Natural killer cell (primary cell): ENCODE measurements around the gene ARHGAP30. TPM values are rescaled to one million over a fixed set of nuclear protein-coding genes. Genes with fewer than 3 reads are reported as not detected.
"Not testable (repeated sequence)": the region's sequence is repeated elsewhere in the genome, so short reads cannot be mapped to it uniquely, and the experiment has no call there.

ENCODE experiments used
- ATAC-seq, 3 donors: fragments of 150-1000 bp in 2 of 3; fragments of 200-7000 bp in 1 of 3; cut with Tn5 transposase; 1 replicate in 1 of 3; 2 replicates in 2 of 3; pipeline ENCODE4 v1.10.0; 2021; ENCODE audit warnings: mild to moderate bottlenecking in 2 of 3, moderate library complexity in 2 of 3
- DNase-seq, 2 donors: peaks; one replicate each; pipeline versions ENCODE4 v3.0.0 to v3.0.0-alpha.2; 2013 to 2021; ENCODE audit warnings: mixed read lengths in 1 of 2
- H3K27ac ChIP-seq: one replicate; pipeline ENCODE4 v1.5.1; 2013; ENCODE audit warnings: mild to moderate bottlenecking, low read length
- H3K27me3 ChIP-seq: one replicate; pipeline ENCODE4 v1.6.1; 2013; ENCODE audit warnings: low read length; ENCODE audit not compliant: control insufficient read depth, insufficient read depth
- H3K36me3 ChIP-seq: one replicate; pipeline ENCODE4 v1.6.1; 2013; ENCODE audit warnings: low read length; ENCODE audit not compliant: control insufficient read depth, insufficient read depth
- H3K4me1 ChIP-seq: one replicate; pipeline ENCODE4 v1.6.1; 2013; ENCODE audit warnings: low read length; ENCODE audit not compliant: control insufficient read depth, insufficient read depth
- H3K4me3 ChIP-seq: one replicate; pipeline ENCODE4 v1.5.1; 2013; ENCODE audit warnings: low read length
- H3K9me3 ChIP-seq: one replicate; pipeline ENCODE4 v1.6.1; 2013; ENCODE audit warnings: low read length; ENCODE audit not compliant: control insufficient read depth, insufficient read depth
- H3K27ac Mint-ChIP-seq, 2 donors: one replicate each; pipeline ENCODE4 v1.8.0; 2022; ENCODE audit warnings: mild to moderate bottlenecking in 2 of 2, mixed read lengths in 2 of 2, moderate library complexity in 1 of 2
- H3K27me3 Mint-ChIP-seq, 2 donors: one replicate each; pipeline ENCODE4 v1.8.0; 2022; ENCODE audit warnings: low read depth in 2 of 2, mixed read lengths in 2 of 2
- H3K36me3 Mint-ChIP-seq: one replicate; pipeline ENCODE4 v1.8.0; 2022; ENCODE audit warnings: mixed read lengths
- H3K4me1 Mint-ChIP-seq, 2 donors: one replicate each; pipeline ENCODE4 v1.8.0; 2022; ENCODE audit warnings: mixed read lengths in 2 of 2
- H3K4me3 Mint-ChIP-seq: one replicate; pipeline ENCODE4 v1.8.0; 2022; ENCODE audit warnings: mild to moderate bottlenecking, moderate library complexity, mixed read lengths
- H3K9me3 Mint-ChIP-seq, 2 donors: one replicate each; pipeline ENCODE4 v1.8.0; 2022; ENCODE audit warnings: mixed read lengths in 2 of 2
- WGBS: methylation state at CpG from one replicate; pipeline ENCODE4 v1.1.7; 2013; ENCODE audit warnings: missing lambda C conversion rate; ENCODE audit not compliant: insufficient coverage; 5-methylcytosine and 5-hydroxymethylcytosine counted together
- intact Hi-C: fragments of 100-400 bp; cut with micrococcal nuclease; formaldehyde crosslinking; loops from one replicate; pipeline ENCODE4 v1.14.2; 2022
- total RNA-seq, 4 donors: library from RNA; stranded (reverse); fragments of 120-200 nt in 1 of 4; gene quantifications; one replicate each; pipeline versions ENCODE4 v1.2.3 to v1.2.4, GENCODE V29; 2013 to 2022
- TF ChIP-seq, protein P1 (sequence below): fragments of 200-600 bp; IDR thresholded peaks from one replicate; pipeline ENCODE4 v1.8.0; 2022; ENCODE audit warnings: antibody characterized with exemption

Gene ARHGAP30
- total RNA-seq, 3 donors from 2014 or later (not counting 1 experiment from before 2014, with no cell fraction given) = 246 to 310 (median 272) TPM

DNA sequence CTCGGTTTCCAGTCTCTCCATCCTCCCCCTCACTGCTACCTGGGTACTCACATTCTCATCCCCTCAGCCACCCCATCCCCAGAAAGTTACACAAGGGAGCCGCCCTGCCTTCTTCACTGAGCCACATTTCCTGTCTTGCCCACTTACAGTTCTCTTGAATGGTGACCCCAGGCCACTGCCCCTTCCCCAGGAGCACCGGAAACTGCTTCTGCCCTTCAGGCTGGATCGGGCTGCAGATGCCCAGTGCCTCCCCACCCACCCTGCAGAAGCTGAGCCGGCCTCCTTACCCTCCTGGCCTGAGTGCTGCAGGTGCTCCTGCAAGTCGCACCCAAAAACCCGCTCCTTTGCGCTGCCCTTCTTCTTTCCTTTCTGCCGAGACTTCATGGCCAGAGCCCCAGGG is 450 bp downstream of the ARHGAP30 start:
- DNase-seq = peak in 1 of 2 donors; percentile 40
- WGBS = 0% methylated on average over 9 of the region's 9 CpGs
- ATAC-seq = no peak
- H3K27me3 ChIP-seq = no peaks in the 10 kb centered on the region
- intact Hi-C loops = loop anchor here (1.0 kb wide), 1 partner anchor 28 kb away; no protein-coding TSS in a partner anchor
- peaks cover 11% of the 10 kb centered on the region for H3K36me3 ChIP-seq
- H3K27ac Mint-ChIP-seq = peak overlapping the region; percentile 89
- H3K36me3 Mint-ChIP-seq = no peaks in the 10 kb centered on the region
- peaks cover 55 to 88% of the 10 kb centered on the region in 2 donors for H3K4me1 Mint-ChIP-seq
- peaks cover 65% of the 10 kb centered on the region for H3K4me1 ChIP-seq
- peak overlapping the region; percentile 95 for H3K27ac ChIP-seq
- no peaks in the 10 kb centered on the region for H3K9me3 ChIP-seq
- H3K27me3 Mint-ChIP-seq = no peaks in the 10 kb centered on the region
- H3K9me3 Mint-ChIP-seq = no peaks in the 10 kb centered on the region
- H3K4me3 ChIP-seq = peak overlapping the region; percentile 91
- TF ChIP-seq, protein P1, sequence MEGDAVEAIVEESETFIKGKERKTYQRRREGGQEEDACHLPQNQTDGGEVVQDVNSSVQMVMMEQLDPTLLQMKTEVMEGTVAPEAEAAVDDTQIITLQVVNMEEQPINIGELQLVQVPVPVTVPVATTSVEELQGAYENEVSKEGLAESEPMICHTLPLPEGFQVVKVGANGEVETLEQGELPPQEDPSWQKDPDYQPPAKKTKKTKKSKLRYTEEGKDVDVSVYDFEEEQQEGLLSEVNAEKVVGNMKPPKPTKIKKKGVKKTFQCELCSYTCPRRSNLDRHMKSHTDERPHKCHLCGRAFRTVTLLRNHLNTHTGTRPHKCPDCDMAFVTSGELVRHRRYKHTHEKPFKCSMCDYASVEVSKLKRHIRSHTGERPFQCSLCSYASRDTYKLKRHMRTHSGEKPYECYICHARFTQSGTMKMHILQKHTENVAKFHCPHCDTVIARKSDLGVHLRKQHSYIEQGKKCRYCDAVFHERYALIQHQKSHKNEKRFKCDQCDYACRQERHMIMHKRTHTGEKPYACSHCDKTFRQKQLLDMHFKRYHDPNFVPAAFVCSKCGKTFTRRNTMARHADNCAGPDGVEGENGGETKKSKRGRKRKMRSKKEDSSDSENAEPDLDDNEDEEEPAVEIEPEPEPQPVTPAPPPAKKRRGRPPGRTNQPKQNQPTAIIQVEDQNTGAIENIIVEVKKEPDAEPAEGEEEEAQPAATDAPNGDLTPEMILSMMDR = no peak
- peak overlapping the region; percentile 88 for H3K4me3 Mint-ChIP-seq

DNA sequence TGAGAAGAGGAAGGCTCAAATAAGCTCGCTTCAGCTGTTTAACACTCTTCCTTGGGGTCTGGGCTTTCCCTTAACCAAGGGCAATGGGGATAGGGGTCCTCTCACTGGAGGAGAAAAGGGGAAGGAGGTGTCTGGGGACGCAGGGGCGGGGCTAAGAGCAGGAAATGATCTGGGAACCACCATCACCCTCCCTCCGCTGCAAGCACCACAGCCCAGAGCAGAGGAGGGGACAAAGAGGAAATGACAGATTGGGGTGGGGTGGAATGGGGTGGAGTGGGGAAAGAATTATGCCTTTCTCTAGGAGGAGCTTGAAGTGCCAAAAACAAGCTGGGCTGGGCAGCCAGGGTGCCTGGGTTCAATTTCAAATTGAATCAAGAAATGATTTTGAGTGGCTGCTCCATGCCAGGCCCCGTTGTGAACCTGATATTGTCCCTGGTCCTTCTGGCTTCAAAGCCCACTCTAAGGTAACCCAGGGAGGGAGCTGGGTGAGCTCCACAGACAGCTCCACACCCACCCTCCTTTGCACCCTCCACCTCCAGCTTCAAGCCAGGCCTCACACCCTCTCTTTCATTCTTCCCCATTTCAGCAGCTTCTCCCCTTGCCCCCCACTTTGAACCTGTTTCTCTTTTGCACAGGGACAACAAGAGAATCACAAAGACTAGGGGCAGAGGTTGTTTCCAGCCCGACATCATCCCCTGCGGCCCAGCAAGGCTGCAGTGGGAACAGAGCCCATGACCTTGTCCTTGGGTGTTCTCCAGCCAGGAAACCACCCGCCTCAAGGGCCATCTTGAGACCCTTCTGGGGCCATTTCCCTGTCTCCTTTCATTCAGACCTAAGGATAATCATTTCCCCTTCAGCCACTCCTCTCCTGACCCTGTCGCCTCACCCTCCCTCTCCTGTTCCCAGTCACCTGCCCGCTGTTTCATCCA is 1.1 kb downstream of the ARHGAP30 start:
- ATAC-seq = peak; percentile 63 to 85 (median 69)
- Histone ChIP-seq H3K9me3 (no peaks in the 10 kb centered on the region), H3K4me3 (peak overlapping the region; percentile 91), H3K27ac (peak overlapping the region; percentile 95), H3K27me3 (no peaks in the 10 kb centered on the region), H3K36me3 (peaks cover 11% of the 10 kb centered on the region), H3K4me1 (peaks cover 72% of the 10 kb centered on the region)
- WGBS = 2% methylated on average over 9 of the region's 10 CpGs
- TF ChIP-seq, protein P1 = no peak
- Mint-ChIP-seq H3K27ac (peak overlapping the region; percentile 89), H3K9me3 (no peaks in the 10 kb centered on the region), H3K4me1 (peaks cover 57 to 90% of the 10 kb centered on the region in 2 donors), H3K4me3 (peak overlapping the region; percentile 88), H3K36me3 (no peaks in the 10 kb centered on the region), H3K27me3 (no peaks in the 10 kb centered on the region)
- DNase-seq = peak; percentile 73 to 94
- intact Hi-C loops = loop anchor here (1.0 kb wide), 3 partner anchors 23 to 29 kb away; partner anchors contain the start of gene USF1

DNA sequence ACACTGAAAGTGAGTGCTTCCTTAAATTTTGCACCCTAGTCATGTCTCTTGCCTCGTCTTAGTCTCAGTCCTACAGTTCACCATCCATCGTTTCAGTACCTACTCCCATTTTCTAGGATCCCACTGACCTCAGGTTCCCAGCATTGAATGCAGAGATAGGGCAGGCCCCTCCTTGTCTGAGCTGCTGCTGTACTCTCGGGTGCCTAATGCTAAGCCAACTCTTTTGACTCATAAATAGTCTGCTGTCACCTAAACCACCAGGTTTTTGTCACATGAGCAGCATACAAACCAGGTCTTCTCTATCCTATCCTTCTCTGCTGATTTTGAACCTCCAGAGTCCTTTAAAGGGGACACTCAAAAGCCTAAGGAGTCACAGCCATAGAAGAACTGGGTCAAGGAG is 3.0 kb downstream of the ARHGAP30 start:
- H3K4me1 Mint-ChIP-seq = peaks cover 69 to 94% of the 10 kb centered on the region in 2 donors
- H3K9me3 Mint-ChIP-seq = no peaks in the 10 kb centered on the region
- peak overlapping the region; percentile 89 for H3K27ac Mint-ChIP-seq
- Histone ChIP-seq H3K4me1 (peaks cover 80% of the 10 kb centered on the region), H3K36me3 (peaks cover 18% of the 10 kb centered on the region), H3K27me3 (no peaks in the 10 kb centered on the region), H3K27ac (peak overlapping the region; percentile 69), H3K4me3 (peak overlapping the region; percentile 6), H3K9me3 (no peaks in the 10 kb centered on the region)
- ATAC-seq = peak in 1 of 3 donors; percentile 15
- H3K4me3 Mint-ChIP-seq = peak overlapping the region; percentile 88
- H3K36me3 Mint-ChIP-seq = no peaks in the 10 kb centered on the region
- TF ChIP-seq, protein P1 = no peak
- H3K27me3 Mint-ChIP-seq = no peaks in the 10 kb centered on the region
- WGBS = 33% methylated on average over 3 of the region's 3 CpGs
- peak in 1 of 2 donors; percentile 46 for DNase-seq
- intact Hi-C loops = no loop called here

DNA sequence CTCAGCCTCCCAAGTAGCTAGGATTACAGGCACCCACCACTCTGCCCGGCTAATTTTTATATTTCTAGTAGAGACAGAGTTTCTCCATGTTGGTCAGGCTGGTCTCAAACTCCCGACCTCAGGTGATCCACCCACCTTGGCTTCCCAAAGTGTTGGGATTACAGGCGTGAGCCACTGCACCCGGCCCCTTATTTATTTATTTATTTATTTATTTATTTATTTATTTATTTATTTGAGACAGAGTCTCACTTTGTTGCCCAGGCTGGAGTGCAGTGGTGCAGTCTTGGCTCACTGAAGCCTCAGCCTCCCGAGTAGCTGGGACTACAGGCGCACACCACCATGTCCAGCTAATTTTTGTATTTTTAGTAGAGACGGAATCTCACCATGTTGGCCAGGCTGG is 4.0 kb downstream of the ARHGAP30 start:
- H3K27me3 Mint-ChIP-seq, H3K27ac ChIP-seq, H3K4me3 ChIP-seq, DNase-seq, ATAC-seq, H3K9me3 Mint-ChIP-seq, H3K36me3 Mint-ChIP-seq, H3K27me3 ChIP-seq, intact Hi-C loops, H3K9me3 ChIP-seq: not testable (repeated sequence)
- H3K36me3 ChIP-seq = peaks cover 26% of the 10 kb centered on the region
- WGBS = 89% methylated on average over 5 of the region's 7 CpGs
- Mint-ChIP-seq H3K27ac (peak overlapping the region; percentile 89), H3K4me1 (peaks cover 63 to 87% of the 10 kb centered on the region in 2 donors), H3K4me3 (peak overlapping the region; percentile 92)
- peaks cover 79% of the 10 kb centered on the region for H3K4me1 ChIP-seq

DNA sequence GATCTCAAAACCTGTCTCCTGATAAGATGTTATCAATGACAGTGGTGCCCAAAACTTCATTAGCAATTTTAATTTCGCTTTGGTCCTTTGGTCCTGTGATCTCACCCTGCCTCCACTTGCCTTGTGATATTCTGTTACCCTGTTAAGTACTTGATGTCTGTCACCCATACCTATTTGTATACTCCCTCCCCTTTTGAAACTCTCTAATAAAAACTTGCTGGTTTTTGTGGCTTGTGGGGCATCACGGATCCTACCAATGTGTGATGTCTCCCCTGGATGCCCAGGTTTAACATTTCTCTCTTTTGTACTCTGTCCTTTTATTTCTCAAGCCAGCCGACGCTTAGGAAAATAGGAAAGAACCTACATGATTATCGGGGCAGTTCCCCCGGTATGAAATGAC is 5.8 kb downstream of the ARHGAP30 start:
- H3K27me3 Mint-ChIP-seq, H3K36me3 Mint-ChIP-seq, intact Hi-C loops, H3K9me3 ChIP-seq, H3K27me3 ChIP-seq, ATAC-seq, H3K4me3 ChIP-seq, H3K9me3 Mint-ChIP-seq, DNase-seq: not testable (repeated sequence)
- H3K36me3 ChIP-seq = peaks cover 34% of the 10 kb centered on the region
- peak overlapping the region; percentile 8 for H3K27ac ChIP-seq
- Mint-ChIP-seq H3K4me3 (peak overlapping the region; percentile 92), H3K27ac (peak overlapping the region; percentile 89), H3K4me1 (peaks cover 71 to 86% of the 10 kb centered on the region in 2 donors)
- 53% methylated on average over 6 of the region's 6 CpGs for WGBS
- H3K4me1 ChIP-seq = peaks cover 86% of the 10 kb centered on the region
